Bronchial epithelial cell (primary cell): Measurements from ENCODE around the gene WASF3. TPM values are rescaled to one million over a fixed set of nuclear protein-coding genes. Genes with fewer than 3 reads are reported as not detected.
A peak's percentile ranks its signal among the peaks of the same experiment; 100 is the strongest.

ENCODE experiments used
- DNase-seq: peaks from one replicate; pipeline ENCODE4 v3.0.0-alpha.2; 2010; ENCODE audit warnings: low read depth
- FAIRE-seq: peaks from 2 replicates; lab custom pipeline; 2011; peaks lifted over from hg19 to GRCh38; lab: Jason Lieb, UNC
- H3K27me3 ChIP-seq: 2 replicates; pipeline ENCODE4 v1.5.1; 2011; ENCODE audit warnings: low read length; ENCODE audit not compliant: control insufficient read depth, insufficient read depth
- H3K36me3 ChIP-seq: 2 replicates; pipeline ENCODE4 v1.5.1; 2011; ENCODE audit warnings: low read length; ENCODE audit not compliant: control insufficient read depth, insufficient read depth
- H3K4me3 ChIP-seq: 2 replicates; pipeline ENCODE4 v1.5.1; 2011; ENCODE audit warnings: mild to moderate bottlenecking, low read depth, low read length, control low read depth
- total RNA-seq: library from RNA; depleted of rRNA; stranded (reverse); fragments of >200 nt; gene quantifications from 2 replicates; pipeline ENCODE4 v1.2.1, GENCODE V29; 2014
- TF ChIP-seq, protein P1 (sequence below): IDR thresholded peaks from 2 replicates; pipeline ENCODE4 v1.5.1; 2011; ENCODE audit warnings: mild to moderate bottlenecking, moderate library complexity, low read length, control low read depth, inconsistent platforms; ENCODE audit not compliant: insufficient read depth, severe bottlenecking

WASF3 gene
- total RNA-seq, 1 donor from 2014 or later, result 4.5 TPM

DNA sequence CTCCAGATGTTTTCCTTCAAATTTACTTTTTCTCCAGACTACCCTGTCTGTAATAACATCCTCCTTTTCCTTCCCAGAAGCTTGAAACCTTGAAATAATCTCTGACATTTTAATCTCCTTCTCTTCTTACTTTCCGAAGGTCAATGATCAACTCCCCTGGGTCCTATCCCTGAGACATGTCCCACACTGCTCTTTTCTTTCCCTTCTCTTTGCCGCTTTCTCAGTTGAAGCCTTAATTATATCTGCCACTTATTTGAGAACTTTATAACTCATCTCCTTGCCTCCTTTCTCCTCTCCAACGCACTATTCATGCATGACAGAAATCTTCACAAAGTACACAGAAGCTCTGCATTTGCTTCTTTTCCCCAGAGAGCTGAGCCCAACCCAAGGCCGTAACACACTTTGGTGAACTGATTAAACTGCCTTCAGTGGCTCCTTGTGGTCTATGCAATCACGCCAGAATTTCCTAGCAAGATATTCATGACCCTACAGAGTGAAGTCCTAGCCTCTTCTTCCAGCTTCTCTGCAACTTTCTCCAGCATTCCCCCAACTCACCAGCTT is 9.2 kb upstream of the WASF3 start:
- TF ChIP-seq, protein P1, sequence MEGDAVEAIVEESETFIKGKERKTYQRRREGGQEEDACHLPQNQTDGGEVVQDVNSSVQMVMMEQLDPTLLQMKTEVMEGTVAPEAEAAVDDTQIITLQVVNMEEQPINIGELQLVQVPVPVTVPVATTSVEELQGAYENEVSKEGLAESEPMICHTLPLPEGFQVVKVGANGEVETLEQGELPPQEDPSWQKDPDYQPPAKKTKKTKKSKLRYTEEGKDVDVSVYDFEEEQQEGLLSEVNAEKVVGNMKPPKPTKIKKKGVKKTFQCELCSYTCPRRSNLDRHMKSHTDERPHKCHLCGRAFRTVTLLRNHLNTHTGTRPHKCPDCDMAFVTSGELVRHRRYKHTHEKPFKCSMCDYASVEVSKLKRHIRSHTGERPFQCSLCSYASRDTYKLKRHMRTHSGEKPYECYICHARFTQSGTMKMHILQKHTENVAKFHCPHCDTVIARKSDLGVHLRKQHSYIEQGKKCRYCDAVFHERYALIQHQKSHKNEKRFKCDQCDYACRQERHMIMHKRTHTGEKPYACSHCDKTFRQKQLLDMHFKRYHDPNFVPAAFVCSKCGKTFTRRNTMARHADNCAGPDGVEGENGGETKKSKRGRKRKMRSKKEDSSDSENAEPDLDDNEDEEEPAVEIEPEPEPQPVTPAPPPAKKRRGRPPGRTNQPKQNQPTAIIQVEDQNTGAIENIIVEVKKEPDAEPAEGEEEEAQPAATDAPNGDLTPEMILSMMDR, result no peak
- H3K36me3 ChIP-seq, result no peaks in the 10 kb centered on the region
- no peaks in the 10 kb centered on the region for H3K27me3 ChIP-seq
- FAIRE-seq (no peak), DNase-seq (no peak)
- no peak overlapping the region for H3K4me3 ChIP-seq

GRCh38 chr13:26549713-26550112 is 7.8 kb upstream of the WASF3 start:
- Histone ChIP-seq H3K27me3 (no peaks in the 10 kb centered on the region), H3K4me3 (no peak overlapping the region), H3K36me3 (no peaks in the 10 kb centered on the region)
- DNase-seq, result no peak
- FAIRE-seq, result no peak
- TF ChIP-seq, protein P1, result no peak

DNA sequence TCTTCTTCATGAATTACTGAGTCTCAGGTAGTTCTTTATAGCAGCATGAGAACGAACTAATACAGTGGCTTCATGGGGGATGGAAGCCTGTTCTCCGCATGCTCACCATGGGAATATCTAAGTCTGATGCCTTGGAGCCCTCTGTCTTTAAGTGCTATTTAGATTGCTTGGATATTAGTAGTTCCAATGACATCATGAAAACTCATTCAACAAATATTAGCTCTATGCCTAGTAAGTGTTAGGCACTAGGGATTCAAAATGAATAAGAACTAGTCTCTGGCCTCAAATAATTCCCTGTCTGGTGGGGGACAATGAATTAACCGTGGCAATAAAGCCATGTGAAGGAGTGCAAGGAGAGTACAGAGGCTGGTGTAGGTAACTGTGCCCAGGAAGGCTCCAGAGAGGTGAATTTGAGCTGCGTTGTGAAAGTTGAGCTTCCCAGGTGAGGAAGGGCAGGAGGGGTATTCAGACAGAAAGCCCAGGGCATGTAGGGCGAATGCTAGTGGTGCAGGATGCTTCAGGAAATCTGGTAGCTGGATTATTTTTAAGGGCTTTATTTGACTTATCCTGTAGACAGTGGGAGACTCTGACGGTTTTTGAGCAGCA is 6.1 kb upstream of the WASF3 start:
- no peaks in the 10 kb centered on the region for H3K36me3 ChIP-seq
- TF ChIP-seq, protein P1, result no peak
- no peak for DNase-seq
- H3K4me3 ChIP-seq, result no peak overlapping the region
- no peaks in the 10 kb centered on the region for H3K27me3 ChIP-seq
- FAIRE-seq, result no peak

- Histone ChIP-seq H3K4me3 (no peak overlapping the region), H3K36me3 (no peaks in the 10 kb centered on the region), H3K27me3 (no peaks in the 10 kb centered on the region)
- DNase-seq (no peak), FAIRE-seq (no peak)
- TF ChIP-seq, protein P1, result no peak
Measured at GRCh38 chr13:26555413-26555812, 2.1 kb upstream of the WASF3 start.

- H3K27me3 ChIP-seq, result no peaks in the 10 kb centered on the region
- no peaks in the 10 kb centered on the region for H3K36me3 ChIP-seq
- TF ChIP-seq, protein P1, result no peak
- FAIRE-seq, result no peak
- DNase-seq, result no peak
- peak overlapping the region; percentile 34 for H3K4me3 ChIP-seq
Measured at GRCh38 chr13:26557051-26557392, 461 bp upstream of the WASF3 start.
